Measurements from ENCODE around the gene SLA2. TPM values are rescaled to one million over a fixed set of nuclear protein-coding genes. Genes with fewer than 3 reads are reported as not detected.

SLA2 gene
- total RNA-seq, 1 donor from 2014 or later, result 0.18 TPM

DNA sequence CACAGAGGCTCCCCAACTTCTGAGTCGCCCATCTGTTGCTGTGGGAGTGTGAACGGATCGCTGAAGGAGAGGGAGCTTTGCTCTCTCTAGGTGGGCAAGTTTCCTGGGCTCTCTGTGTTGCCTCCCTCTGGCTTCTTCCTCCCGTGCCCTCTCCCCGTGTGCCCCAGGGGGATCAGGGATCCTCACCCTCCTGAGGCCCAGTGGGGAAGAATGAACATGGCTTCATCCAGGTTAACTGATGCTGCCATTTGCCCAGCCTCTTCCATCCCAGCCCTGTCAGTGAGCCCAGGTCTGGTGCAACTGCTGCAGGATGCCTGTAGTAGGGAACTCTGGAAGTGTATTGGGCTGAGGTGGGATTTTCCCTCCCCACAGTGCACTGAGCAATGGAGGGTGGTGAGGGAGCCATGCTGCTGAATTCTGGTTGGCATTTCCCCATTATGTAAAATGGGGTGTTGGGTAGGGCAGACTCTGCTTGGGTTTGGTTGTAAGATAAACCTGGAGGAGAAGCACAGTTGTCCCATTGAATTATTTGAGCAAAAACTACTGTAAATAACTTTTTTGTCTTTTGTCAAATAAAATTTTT, 52.6 kb downstream of the SLA2 start:
- TF ChIP-seq, protein P1, sequence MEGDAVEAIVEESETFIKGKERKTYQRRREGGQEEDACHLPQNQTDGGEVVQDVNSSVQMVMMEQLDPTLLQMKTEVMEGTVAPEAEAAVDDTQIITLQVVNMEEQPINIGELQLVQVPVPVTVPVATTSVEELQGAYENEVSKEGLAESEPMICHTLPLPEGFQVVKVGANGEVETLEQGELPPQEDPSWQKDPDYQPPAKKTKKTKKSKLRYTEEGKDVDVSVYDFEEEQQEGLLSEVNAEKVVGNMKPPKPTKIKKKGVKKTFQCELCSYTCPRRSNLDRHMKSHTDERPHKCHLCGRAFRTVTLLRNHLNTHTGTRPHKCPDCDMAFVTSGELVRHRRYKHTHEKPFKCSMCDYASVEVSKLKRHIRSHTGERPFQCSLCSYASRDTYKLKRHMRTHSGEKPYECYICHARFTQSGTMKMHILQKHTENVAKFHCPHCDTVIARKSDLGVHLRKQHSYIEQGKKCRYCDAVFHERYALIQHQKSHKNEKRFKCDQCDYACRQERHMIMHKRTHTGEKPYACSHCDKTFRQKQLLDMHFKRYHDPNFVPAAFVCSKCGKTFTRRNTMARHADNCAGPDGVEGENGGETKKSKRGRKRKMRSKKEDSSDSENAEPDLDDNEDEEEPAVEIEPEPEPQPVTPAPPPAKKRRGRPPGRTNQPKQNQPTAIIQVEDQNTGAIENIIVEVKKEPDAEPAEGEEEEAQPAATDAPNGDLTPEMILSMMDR (IDR thresholded peaks at IDR 0.05; ENCODE audit: unreplicated experiment), result no peak
- Mint-ChIP-seq H3K9me3 (no peaks in the 10 kb centered on the region), H3K27me3 (ENCODE audit: low read depth) (no peaks in the 10 kb centered on the region), H3K27ac (peak overlapping the region; percentile 59), H3K36me3 (peaks cover 26% of the 10 kb centered on the region), H3K4me1 (peaks cover 9% of the 10 kb centered on the region), H3K4me3 (no peak overlapping the region)
- DNase-seq (ENCODE audit: low spot score in 2 of 2, unreplicated experiment in 2 of 2), result no peak

- Mint-ChIP-seq H3K27me3 (ENCODE audit: low read depth) (no peaks in the 10 kb centered on the region), H3K4me1 (peaks cover 7% of the 10 kb centered on the region), H3K36me3 (peaks cover 29% of the 10 kb centered on the region), H3K4me3 (no peak overlapping the region), H3K27ac (peak overlapping the region; percentile 57), H3K9me3 (no peaks in the 10 kb centered on the region)
- no peak for DNase-seq (ENCODE audit: low spot score in 2 of 2, unreplicated experiment in 2 of 2)
- TF ChIP-seq, protein P1 (IDR thresholded peaks at IDR 0.05; ENCODE audit: unreplicated experiment), result no peak
Measured at GRCh38 chr20:36591854-36592641, 53.9 kb downstream of the SLA2 start.

- H3K27ac Mint-ChIP-seq, result peak overlapping the region; percentile 39
- H3K4me3 Mint-ChIP-seq, result no peak overlapping the region
- no peaks in the 10 kb centered on the region for H3K27me3 Mint-ChIP-seq (ENCODE audit: low read depth)
- peaks cover 7% of the 10 kb centered on the region for H3K4me1 Mint-ChIP-seq
- TF ChIP-seq, protein P1 (IDR thresholded peaks at IDR 0.05; ENCODE audit: unreplicated experiment), result no peak
- H3K36me3 Mint-ChIP-seq, result peaks cover 29% of the 10 kb centered on the region
- no peak for DNase-seq (ENCODE audit: low spot score in 2 of 2, unreplicated experiment in 2 of 2)
- H3K9me3 Mint-ChIP-seq, result no peaks in the 10 kb centered on the region
Measured at GRCh38 chr20:36591281-36591680, 54.7 kb downstream of the SLA2 start.

- Mint-ChIP-seq H3K27ac (peak overlapping the region; percentile 19), H3K9me3 (no peaks in the 10 kb centered on the region), H3K36me3 (peaks cover 28% of the 10 kb centered on the region), H3K4me3 (no peak overlapping the region), H3K4me1 (peaks cover 9% of the 10 kb centered on the region), H3K27me3 (ENCODE audit: low read depth) (no peaks in the 10 kb centered on the region)
- DNase-seq (ENCODE audit: low spot score in 2 of 2, unreplicated experiment in 2 of 2), result no peak
- TF ChIP-seq, protein P1 (IDR thresholded peaks at IDR 0.05; ENCODE audit: unreplicated experiment), result no peak
Measured at GRCh38 chr20:36587388-36588070, 58.5 kb downstream of the SLA2 start.

GRCh38 chr20:36585410-36586125, 60.4 kb downstream of the SLA2 start:
- Mint-ChIP-seq H3K27me3 (ENCODE audit: low read depth) (no peaks in the 10 kb centered on the region), H3K4me1 (peaks cover 2% of the 10 kb centered on the region), H3K4me3 (no peak overlapping the region), H3K27ac (peak overlapping the region; percentile 21), H3K9me3 (no peaks in the 10 kb centered on the region), H3K36me3 (peaks cover 18% of the 10 kb centered on the region)
- no peak for DNase-seq (ENCODE audit: low spot score in 2 of 2, unreplicated experiment in 2 of 2)
- TF ChIP-seq, protein P1 (IDR thresholded peaks at IDR 0.05; ENCODE audit: unreplicated experiment), result no peak

All from mesothelial cell of epicardium (in vitro differentiated cells).